Tibial nerve (tissue), 4 donors: ENCODE measurements around the gene HRCT1. TPM values are rescaled to one million over a fixed set of nuclear protein-coding genes. Genes with fewer than 3 reads are reported as not detected.
A peak's percentile ranks its signal among the peaks of the same experiment; 100 is the strongest.
"Not testable (repeated sequence)": the region's sequence is repeated elsewhere in the genome, so short reads cannot be mapped to it uniquely, and the experiment has no call there.

Source experiments
- DNase-seq, 2 donors: peaks; one replicate each; pipeline ENCODE4 v3.0.0-alpha.2; 2019; ENCODE audit warnings: low spot score in 2 of 2
- H3K27ac ChIP-seq, 4 donors: fragments of 200-600 bp; sonication (generic) in 3 of 4; one replicate each; pipeline ENCODE4 v1.5.1; 2017 to 2019; ENCODE audit warnings: mild to moderate bottlenecking in 1 of 4
- H3K27me3 ChIP-seq, 2 donors: fragments of 200-600 bp; sonication (generic) in 1 of 2; one replicate each; pipeline versions ENCODE4 v1.5.1 to v1.6.0; 2017 to 2019
- H3K36me3 ChIP-seq, 3 donors: fragments of 200-600 bp; sonication (generic); one replicate each; pipeline ENCODE4 v1.5.1; 2018 to 2019
- H3K4me1 ChIP-seq, 4 donors: fragments of 200-600 bp; sonication (generic) in 3 of 4; one replicate each; pipeline ENCODE4 v1.5.1; 2017 to 2019
- H3K4me3 ChIP-seq, 4 donors: fragments of 200-600 bp; sonication (generic) in 3 of 4; one replicate each; pipeline ENCODE4 v1.5.1; 2017 to 2019; ENCODE audit warnings: mild to moderate bottlenecking in 1 of 4, moderate library complexity in 1 of 4
- H3K9me3 ChIP-seq, 4 donors: fragments of 200-600 bp; sonication (generic) in 3 of 4; one replicate each; pipeline ENCODE4 v1.5.1; 2017 to 2019
- EP300 ChIP-seq, 2 donors: sonication (generic); formaldehyde crosslinking; IDR thresholded peaks; one replicate each; pipeline ENCODE4 v1.6.1; 2017; ENCODE audit warnings: antibody characterized with exemption in 2 of 2, mild to moderate bottlenecking in 1 of 2
- POLR2A ChIP-seq, 2 donors: fragments of 450-650 bp; IDR thresholded peaks; one replicate each; pipeline ENCODE4 v1.6.1; 2017; ENCODE audit warnings: antibody characterized with exemption in 2 of 2, mild to moderate bottlenecking in 2 of 2, moderate library complexity in 2 of 2
- WGBS, 2 donors: methylation state at CpG; one replicate each; pipeline ENCODE4 v1.1.5; 2018; 5-methylcytosine and 5-hydroxymethylcytosine counted together
- total RNA-seq, 4 donors: library from RNA; depleted of rRNA; stranded (reverse); fragments of >200 nt; gene quantifications; one replicate each; pipeline ENCODE4 v1.1.0, GENCODE V29; 2016
- TF ChIP-seq, protein P1 (sequence below), 5 experiments: fragments of 200-600 bp in 3 of 5; fragments of 450-650 bp in 2 of 5; sonication (generic) in 3 of 5; IDR thresholded peaks; one replicate each; pipeline ENCODE4 v1.5.1; 2016 to 2019; ENCODE audit warnings: antibody characterized with exemption in 5 of 5, mild to moderate bottlenecking in 3 of 5, moderate library complexity in 2 of 5

Gene HRCT1
- total RNA-seq, 4 donors from 2014 or later, result 7.2 to 15.5 (median 12.0) TPM

DNA sequence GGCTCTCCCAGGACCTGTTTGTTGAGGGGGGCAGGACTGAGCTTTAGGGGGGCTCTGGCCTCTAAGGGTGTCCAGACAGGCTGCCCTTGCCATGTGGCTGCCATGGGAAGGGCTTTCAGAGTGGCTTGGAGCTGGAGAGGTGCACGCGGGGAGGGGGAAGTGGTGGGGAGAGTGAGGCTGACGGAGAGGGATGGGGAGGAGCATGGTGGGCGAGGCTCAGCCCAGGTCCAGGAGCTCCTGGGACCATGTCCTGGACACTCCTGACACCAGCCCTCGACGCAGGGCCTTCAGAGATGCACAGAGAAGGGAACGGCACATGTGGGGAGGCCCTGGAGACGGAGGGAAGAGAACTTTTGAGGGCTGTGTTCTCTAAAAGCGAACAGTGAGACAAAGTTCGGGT, 5.7 kb downstream of the HRCT1 start:
- DNase-seq, result no peak
- WGBS, 2 donors, result 80 to 81% methylated on average over 10 of the region's 10 CpGs
- Histone ChIP-seq H3K9me3 (no peaks in the 10 kb centered on the region), H3K4me1 (peaks cover 0 to 77% (median 43%) of the 10 kb centered on the region in 4 donors), H3K4me3 (peak overlapping the region in 1 of 4 donors; percentile 25), H3K36me3 (no peaks in the 10 kb centered on the region), H3K27ac (peak overlapping the region; percentile 5 to 97 (median 56)), H3K27me3 (no peaks in the 10 kb centered on the region)
- TF ChIP-seq EP300 (IDR thresholded peaks at IDR 0.05), result no peak
- no peak for TF ChIP-seq POLR2A (IDR thresholded peaks at IDR 0.05)
- TF ChIP-seq, protein P1, sequence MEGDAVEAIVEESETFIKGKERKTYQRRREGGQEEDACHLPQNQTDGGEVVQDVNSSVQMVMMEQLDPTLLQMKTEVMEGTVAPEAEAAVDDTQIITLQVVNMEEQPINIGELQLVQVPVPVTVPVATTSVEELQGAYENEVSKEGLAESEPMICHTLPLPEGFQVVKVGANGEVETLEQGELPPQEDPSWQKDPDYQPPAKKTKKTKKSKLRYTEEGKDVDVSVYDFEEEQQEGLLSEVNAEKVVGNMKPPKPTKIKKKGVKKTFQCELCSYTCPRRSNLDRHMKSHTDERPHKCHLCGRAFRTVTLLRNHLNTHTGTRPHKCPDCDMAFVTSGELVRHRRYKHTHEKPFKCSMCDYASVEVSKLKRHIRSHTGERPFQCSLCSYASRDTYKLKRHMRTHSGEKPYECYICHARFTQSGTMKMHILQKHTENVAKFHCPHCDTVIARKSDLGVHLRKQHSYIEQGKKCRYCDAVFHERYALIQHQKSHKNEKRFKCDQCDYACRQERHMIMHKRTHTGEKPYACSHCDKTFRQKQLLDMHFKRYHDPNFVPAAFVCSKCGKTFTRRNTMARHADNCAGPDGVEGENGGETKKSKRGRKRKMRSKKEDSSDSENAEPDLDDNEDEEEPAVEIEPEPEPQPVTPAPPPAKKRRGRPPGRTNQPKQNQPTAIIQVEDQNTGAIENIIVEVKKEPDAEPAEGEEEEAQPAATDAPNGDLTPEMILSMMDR (IDR thresholded peaks at IDR 0.05), result no peak

DNA sequence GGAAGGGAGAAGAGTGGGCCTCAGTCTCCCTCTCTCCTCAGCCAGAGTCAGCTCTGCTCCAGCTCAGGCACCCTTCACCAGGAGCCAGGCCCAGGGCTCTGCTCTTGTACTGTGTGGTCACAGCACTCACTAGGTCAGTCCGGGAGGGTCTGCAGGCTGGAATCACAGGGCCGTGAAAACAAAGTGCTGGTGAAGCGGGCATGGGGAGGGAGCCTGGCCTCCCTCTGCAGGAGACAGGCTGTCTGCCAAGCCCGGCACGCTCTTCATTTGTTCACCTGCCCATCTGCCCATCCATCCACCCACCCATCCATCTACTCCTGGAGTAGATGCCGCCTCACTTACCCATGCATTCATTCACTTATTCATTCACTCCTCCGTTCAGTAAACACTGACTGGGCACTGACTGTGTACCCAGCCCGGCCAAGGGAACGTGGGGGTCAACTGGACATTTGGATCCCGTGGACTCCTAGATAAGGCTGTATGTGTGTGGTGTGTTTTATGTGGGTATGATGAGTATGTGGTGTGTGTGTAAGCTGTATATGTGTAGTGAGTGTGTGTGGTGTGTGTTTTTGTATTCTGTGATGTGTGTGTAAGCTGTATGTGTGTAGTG, 6.9 kb downstream of the HRCT1 start:
- H3K9me3 ChIP-seq, result no peaks in the 10 kb centered on the region
- WGBS, 2 donors, result 76 to 79% methylated on average over 10 of the region's 10 CpGs
- no peak for TF ChIP-seq POLR2A (IDR thresholded peaks at IDR 0.05)
- TF ChIP-seq, protein P1 (IDR thresholded peaks at IDR 0.05), result no peak
- no peak for TF ChIP-seq EP300 (IDR thresholded peaks at IDR 0.05)
- H3K27me3 ChIP-seq, result no peaks in the 10 kb centered on the region
- H3K27ac ChIP-seq, result peak overlapping the region in 2 of 4 donors; percentile 5 to 93
- H3K4me3 ChIP-seq, result peak overlapping the region in 1 of 4 donors; percentile 4
- DNase-seq, result no peak
- peaks cover 0 to 65% (median 31%) of the 10 kb centered on the region in 4 donors for H3K4me1 ChIP-seq
- H3K36me3 ChIP-seq, result no peaks in the 10 kb centered on the region

DNA sequence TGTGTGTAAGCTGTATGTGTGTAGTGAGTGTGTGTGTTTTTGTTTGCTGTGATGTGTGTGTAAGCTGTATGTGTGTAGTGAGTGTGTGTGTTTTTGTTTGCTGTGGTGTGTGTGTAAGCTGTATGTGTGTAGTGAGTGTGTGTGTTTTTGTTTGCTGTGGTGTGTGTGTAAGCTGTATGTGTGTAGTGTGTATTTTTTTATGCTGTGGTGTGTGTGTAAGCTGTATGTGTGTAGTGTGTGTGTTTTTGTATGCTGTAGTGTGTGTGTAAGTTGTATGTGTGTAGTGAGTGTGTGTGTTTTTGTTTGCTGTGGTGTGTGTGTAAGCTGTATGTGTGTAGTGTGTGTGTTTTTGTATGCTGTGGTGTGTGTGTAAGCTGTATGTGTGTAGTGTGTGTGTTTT, 7.4 kb downstream of the HRCT1 start:
- DNase-seq, H3K4me3 ChIP-seq, H3K9me3 ChIP-seq, H3K36me3 ChIP-seq, H3K27me3 ChIP-seq: not testable (repeated sequence)
- peak overlapping the region in 1 of 4 donors; percentile 93 for H3K27ac ChIP-seq
- peaks cover 0 to 60% (median 26%) of the 10 kb centered on the region in 4 donors for H3K4me1 ChIP-seq

DNA sequence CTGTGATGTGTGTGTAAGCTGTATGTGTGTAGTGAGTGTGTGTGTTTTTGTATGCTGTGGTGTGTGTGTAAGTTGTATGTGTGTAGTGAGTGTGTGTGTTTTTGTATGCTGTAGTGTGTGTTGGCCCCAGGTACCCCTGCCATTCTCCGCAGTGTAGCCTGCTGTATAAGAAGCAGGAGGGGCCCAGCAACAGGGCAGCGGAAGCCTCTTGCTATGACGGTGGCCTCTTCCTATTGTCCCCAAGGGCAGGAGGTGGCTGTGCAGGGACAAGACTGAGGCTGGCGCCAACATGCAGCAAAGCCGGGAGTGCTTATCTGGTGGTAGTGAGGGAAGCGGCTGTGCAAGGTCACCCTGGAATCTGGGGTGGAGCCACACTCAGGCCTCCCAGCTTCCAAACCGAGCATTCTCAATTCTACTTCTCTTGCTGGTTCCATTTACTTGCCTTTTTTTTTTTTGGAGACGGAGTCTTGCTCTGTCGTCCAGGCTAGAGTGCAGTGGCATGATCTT, 8.4 kb downstream of the HRCT1 start:
- H3K4me1 ChIP-seq, result peaks cover 0 to 51% (median 17%) of the 10 kb centered on the region in 4 donors
- 36 to 47% methylated on average over 9 of the region's 9 CpGs for WGBS, 2 donors
- no peaks in the 10 kb centered on the region for H3K36me3 ChIP-seq
- H3K4me3 ChIP-seq, result no peak overlapping the region
- no peaks in the 10 kb centered on the region for H3K27me3 ChIP-seq
- TF ChIP-seq, protein P1 (IDR thresholded peaks at IDR 0.05), result no peak
- TF ChIP-seq POLR2A (IDR thresholded peaks at IDR 0.05), result no peak
- no peak for TF ChIP-seq EP300 (IDR thresholded peaks at IDR 0.05)
- no peak for DNase-seq
- H3K9me3 ChIP-seq, result no peaks in the 10 kb centered on the region
- peak overlapping the region in 2 of 4 donors; percentile 26 to 44 for H3K27ac ChIP-seq

DNA sequence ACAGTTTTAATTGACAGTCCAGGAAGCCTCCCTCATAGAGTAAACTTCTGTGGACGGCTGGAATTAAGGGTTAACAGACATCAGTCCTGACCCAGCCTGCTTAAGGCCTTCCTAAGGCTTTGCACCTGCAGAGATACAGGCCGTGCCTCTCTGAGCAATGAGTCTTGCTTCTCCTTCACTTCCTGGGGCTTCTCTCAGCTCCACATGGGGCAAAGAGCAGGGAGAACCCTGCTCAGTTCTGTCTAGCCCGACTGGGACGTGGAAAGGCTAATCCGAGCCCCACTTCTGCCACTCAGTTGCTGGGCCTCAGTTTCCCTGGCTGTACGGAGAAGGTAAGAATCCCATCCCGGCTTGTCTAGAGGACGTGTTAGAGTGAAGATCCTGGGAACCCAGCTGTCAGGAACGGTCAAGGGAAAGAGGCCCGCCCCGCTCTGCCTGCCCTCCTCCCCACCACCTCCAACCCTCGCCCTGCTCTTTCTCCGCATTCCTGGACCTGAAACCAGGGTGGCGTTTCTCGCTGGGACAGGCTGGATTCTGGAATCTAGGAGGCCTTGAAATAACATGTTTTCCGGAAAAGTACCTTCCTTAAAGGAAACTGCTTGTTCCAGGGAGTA, 9.8 kb downstream of the HRCT1 start:
- H3K36me3 ChIP-seq, result no peaks in the 10 kb centered on the region
- peaks cover 0 to 47% (median 7%) of the 10 kb centered on the region in 4 donors for H3K4me1 ChIP-seq
- no peak for TF ChIP-seq POLR2A (IDR thresholded peaks at IDR 0.05)
- TF ChIP-seq, protein P1 (IDR thresholded peaks at IDR 0.05), result no peak
- TF ChIP-seq EP300 (IDR thresholded peaks at IDR 0.05), result no peak
- H3K27me3 ChIP-seq, result no peaks in the 10 kb centered on the region
- H3K4me3 ChIP-seq, result no peak overlapping the region
- no peak for DNase-seq
- no peaks in the 10 kb centered on the region for H3K9me3 ChIP-seq
- 84 to 89% methylated on average over 16 of the region's 16 CpGs for WGBS, 2 donors
- H3K27ac ChIP-seq, result peak overlapping the region in 2 of 4 donors; percentile 38 to 56
